ENCODE measurements around the gene TPX2.

GRCh38 chr20:31712112-31712553 is 27.0 kb upstream of the TPX2 start:
- TF ChIP-seq CTCF (IDR thresholded peaks at IDR 0.05; ENCODE audit: poor library complexity, severe bottlenecking), result no peak
- TF ChIP-seq EZH2 (IDR thresholded peaks at IDR 0.05; ENCODE audit: borderline replicate concordance, insufficient read depth, low read length, poor library complexity, severe bottlenecking), result no peak
- TF ChIP-seq RAD21 (conservative IDR thresholded peaks at IDR 0.05), result no peak
- TF ChIP-seq MXI1 (conservative IDR thresholded peaks at IDR 0.05; ENCODE audit: poor library complexity, severe bottlenecking), result no peak
- TF ChIP-seq EP300 (conservative IDR thresholded peaks at IDR 0.05; ENCODE audit: poor library complexity, severe bottlenecking), result no peak
- TF ChIP-seq REST (IDR thresholded peaks at IDR 0.05; ENCODE audit: borderline replicate concordance), result no peak
